NB4 (cell line): ENCODE results near the gene CCDC154.

ENCODE experiments used
- POLR2A ChIP-seq: IDR thresholded peaks from 2 replicates; pipeline ENCODE4 v1.6.1; 2011; ENCODE audit warnings: mild to moderate bottlenecking; ENCODE audit not compliant: insufficient read length; ENCODE audit errors: extremely low read depth
- TF ChIP-seq, protein P1 (sequence below): IDR thresholded peaks from one replicate; pipeline ENCODE4 v1.5.1; 2012; ENCODE audit warnings: low read depth, low read length
- TF ChIP-seq, protein P2 (sequence below): IDR thresholded peaks from 2 replicates; pipeline ENCODE4 v1.6.1; 2011; ENCODE audit warnings: low read depth, low read length

DNA sequence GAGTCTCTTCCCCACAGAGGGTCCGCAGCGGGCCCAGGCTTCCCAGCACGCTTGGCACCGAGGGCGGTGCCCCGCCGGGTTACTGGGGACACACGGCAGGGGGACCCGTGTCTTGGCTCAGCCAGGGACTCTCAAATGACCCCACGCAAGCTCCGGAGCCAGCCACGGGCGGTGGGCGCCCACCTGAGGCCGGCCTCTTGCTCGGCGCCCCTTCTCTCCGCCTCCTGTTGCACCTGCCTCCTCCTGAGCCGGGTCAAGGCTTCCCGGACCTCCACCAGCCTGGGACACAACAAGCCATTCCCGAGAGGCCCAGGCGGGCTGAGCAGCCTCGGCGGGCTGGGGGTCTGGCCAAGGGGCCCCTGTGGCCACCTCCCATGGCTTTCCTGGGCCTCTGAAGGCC, 1.7 kb downstream of the CCDC154 start:
- no peak for TF ChIP-seq POLR2A
- TF ChIP-seq, protein P1, sequence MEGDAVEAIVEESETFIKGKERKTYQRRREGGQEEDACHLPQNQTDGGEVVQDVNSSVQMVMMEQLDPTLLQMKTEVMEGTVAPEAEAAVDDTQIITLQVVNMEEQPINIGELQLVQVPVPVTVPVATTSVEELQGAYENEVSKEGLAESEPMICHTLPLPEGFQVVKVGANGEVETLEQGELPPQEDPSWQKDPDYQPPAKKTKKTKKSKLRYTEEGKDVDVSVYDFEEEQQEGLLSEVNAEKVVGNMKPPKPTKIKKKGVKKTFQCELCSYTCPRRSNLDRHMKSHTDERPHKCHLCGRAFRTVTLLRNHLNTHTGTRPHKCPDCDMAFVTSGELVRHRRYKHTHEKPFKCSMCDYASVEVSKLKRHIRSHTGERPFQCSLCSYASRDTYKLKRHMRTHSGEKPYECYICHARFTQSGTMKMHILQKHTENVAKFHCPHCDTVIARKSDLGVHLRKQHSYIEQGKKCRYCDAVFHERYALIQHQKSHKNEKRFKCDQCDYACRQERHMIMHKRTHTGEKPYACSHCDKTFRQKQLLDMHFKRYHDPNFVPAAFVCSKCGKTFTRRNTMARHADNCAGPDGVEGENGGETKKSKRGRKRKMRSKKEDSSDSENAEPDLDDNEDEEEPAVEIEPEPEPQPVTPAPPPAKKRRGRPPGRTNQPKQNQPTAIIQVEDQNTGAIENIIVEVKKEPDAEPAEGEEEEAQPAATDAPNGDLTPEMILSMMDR = no peak
- TF ChIP-seq, protein P2, sequence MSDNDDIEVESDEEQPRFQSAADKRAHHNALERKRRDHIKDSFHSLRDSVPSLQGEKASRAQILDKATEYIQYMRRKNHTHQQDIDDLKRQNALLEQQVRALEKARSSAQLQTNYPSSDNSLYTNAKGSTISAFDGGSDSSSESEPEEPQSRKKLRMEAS = no peak
